ENCODE data around the gene DNAH6.

DNAH6 gene

DNA sequence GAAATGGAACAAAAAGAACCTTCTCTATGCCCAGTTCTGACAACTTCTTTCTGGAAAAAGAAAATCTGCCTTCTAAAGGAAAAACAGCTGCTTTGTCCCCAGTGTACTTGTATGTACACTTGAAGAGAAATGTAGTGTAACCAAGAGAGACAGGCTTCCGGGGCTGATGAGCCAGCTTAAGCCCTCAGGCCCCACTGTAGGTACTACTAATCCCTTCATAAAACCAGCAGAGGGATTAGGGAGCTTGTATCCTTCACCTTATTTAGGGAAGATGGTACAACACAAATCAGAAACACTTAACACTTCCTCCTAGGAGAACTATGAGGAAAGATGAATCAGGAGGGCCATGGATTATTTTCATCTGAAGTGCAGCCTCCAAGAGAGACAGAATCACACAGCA lies 38.4 kb upstream of the DNAH6 start:
- TF ChIP-seq, protein P1, sequence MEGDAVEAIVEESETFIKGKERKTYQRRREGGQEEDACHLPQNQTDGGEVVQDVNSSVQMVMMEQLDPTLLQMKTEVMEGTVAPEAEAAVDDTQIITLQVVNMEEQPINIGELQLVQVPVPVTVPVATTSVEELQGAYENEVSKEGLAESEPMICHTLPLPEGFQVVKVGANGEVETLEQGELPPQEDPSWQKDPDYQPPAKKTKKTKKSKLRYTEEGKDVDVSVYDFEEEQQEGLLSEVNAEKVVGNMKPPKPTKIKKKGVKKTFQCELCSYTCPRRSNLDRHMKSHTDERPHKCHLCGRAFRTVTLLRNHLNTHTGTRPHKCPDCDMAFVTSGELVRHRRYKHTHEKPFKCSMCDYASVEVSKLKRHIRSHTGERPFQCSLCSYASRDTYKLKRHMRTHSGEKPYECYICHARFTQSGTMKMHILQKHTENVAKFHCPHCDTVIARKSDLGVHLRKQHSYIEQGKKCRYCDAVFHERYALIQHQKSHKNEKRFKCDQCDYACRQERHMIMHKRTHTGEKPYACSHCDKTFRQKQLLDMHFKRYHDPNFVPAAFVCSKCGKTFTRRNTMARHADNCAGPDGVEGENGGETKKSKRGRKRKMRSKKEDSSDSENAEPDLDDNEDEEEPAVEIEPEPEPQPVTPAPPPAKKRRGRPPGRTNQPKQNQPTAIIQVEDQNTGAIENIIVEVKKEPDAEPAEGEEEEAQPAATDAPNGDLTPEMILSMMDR (IDR thresholded peaks at IDR 0.05; ENCODE audit: insufficient read depth, low read length, missing control alignments) = no peak
- no peak for DNase-seq (ENCODE audit: low read depth, low spot score)
- no peak overlapping the region for H3K4me3 ChIP-seq (ENCODE audit: low read depth, low read length)
- ChIA-PET CTCF (no interaction called here), POLR2A (no interaction called here)

DNA sequence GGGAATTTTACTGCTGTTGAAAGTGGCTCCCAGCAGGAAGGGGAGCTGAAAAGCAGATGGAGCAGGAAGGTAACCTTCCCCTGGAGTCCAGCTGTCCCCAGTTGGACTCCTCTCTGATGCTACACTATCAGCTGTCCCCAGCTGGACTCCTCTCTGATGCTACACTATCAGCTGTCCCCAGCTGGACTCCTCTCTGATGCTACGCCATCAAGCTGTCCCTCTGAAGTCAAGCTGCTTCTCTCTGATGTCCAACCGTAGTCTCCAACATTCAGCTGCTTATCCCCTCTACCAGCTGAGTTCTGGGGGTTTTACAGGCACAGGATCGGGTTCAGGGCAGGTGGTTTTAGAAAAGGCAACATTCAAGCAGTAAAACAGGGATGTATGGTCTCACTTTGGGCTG lies 37.4 kb upstream of the DNAH6 start:
- TF ChIP-seq, protein P1 (IDR thresholded peaks at IDR 0.05; ENCODE audit: insufficient read depth, low read length, missing control alignments) = no peak
- H3K4me3 ChIP-seq (ENCODE audit: low read depth, low read length) = no peak overlapping the region
- CTCF ChIA-PET = no interaction called here
- DNase-seq (ENCODE audit: low read depth, low spot score) = no peak
- POLR2A ChIA-PET = no interaction called here

DNA sequence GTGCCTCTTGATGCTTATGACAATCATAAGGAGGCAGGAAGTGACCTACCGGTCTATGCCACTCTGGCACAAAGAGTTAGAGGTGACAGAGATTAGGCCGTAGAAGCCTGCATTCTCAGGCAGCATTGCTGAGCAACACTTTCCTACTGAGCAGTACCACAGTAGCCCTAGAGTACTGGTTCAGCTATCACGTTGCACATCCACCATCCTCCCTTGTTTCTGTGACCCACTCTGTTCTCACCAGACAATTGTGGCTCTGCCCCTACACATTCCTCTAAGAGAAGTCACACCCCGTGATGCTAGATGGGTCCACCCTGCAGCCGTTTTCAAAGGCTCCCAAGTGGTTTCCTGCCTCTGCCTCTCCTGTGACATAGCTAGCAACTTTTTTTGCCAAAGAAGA lies 34.6 kb upstream of the DNAH6 start:
- TF ChIP-seq, protein P1 (IDR thresholded peaks at IDR 0.05; ENCODE audit: insufficient read depth, low read length, missing control alignments) = no peak
- no peak overlapping the region for H3K4me3 ChIP-seq (ENCODE audit: low read depth, low read length)
- no peak for DNase-seq (ENCODE audit: low read depth, low spot score)
- ChIA-PET CTCF (interaction anchor here (1.5 kb wide), 1 partner anchor 20 kb away, joined by 3 read pairs; no protein-coding TSS in a partner anchor), POLR2A (no interaction called here)

DNA sequence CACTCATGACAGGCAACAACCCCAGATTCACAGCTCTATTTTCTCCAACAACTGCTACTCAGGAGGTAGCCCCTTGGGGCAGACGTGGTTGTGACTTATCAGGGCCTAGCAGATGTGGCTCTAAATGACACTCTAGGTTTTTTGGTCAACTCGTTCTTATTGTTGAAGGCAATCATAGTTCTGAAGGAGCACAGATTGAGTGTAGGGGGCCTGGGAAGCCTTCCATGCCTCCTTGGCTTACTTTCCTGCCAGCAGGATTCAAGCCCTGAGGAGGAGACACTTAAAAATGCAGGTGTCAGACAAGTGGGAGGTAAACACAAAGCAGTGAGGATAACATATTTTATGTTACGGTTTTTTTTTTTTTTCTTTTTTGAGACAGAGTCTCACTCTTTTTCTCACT lies 33.7 kb upstream of the DNAH6 start:
- TF ChIP-seq, protein P1 (IDR thresholded peaks at IDR 0.05; ENCODE audit: insufficient read depth, low read length, missing control alignments) = no peak
- H3K4me3 ChIP-seq (ENCODE audit: low read depth, low read length) = no peak overlapping the region
- CTCF ChIA-PET = interaction anchor here (1.5 kb wide), 2 partner anchors 21 to 444 kb away, joined by 3 read pairs; no protein-coding TSS in a partner anchor
- POLR2A ChIA-PET = no interaction called here
- no peak for DNase-seq (ENCODE audit: low read depth, low spot score)

DNA sequence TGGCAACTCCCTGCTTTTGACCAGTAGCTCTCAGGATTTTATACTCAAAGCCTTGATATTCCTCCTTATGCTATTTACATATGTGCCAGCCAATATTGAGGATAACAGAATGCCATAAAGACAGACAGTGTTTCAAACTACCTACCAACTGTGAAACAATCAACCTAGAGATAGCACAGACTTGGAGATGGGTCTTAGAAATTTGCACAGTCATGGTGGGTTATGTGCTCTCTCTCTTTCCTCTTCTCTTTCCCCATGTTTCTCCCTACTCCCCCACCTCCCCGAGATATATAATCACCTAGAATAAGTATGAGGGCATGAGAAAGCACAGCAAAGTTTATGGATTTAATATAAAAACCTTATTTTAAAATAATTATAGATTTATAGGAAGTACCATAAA lies 33.0 kb upstream of the DNAH6 start:
- POLR2A ChIA-PET = no interaction called here

DNA sequence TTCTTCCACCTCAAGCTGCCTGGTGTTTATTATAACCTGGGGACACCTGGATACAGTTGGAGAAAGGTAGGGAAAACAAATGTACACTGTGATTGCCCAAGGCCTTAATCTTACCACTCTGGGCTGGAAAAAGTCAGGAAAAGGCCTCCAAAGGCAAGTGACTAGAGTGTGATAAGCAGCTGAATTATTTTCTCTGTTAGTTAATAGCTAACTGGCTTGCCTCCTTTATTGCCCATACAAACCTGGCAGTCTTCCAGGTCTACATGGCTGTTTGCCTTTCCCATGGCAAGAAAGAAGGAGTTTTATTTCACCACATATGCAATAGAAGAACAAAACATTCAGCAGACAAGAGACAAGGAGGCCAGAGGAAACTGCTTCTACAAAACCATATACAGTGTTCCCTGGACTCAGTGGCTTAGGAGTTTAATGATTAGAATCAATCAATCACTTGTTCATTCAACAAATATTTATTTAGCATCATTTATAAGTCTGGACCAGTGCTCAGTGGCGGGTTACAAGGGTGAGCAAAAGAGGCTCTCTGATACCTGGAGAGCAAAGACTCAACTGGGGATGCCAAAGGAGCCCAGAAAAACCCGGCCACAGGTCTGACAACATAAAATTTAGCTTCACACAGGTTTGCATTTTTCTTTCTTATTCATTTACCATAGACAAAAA lies 29.7 kb upstream of the DNAH6 start:
- H3K4me3 ChIP-seq (ENCODE audit: low read depth, low read length) = no peak overlapping the region
- no peak for DNase-seq (ENCODE audit: low read depth, low spot score)
- POLR2A ChIA-PET = no interaction called here
- CTCF ChIA-PET = interaction anchor here (1.0 to 2.9 kb wide), 3 partner anchors 11 to 439 kb away, joined by 3 to 10 read pairs (median 3); no protein-coding TSS in a partner anchor
- TF ChIP-seq, protein P1 (IDR thresholded peaks at IDR 0.05; ENCODE audit: insufficient read depth, low read length, missing control alignments) = no peak

More for the DNA sequence above, 33.0 kb upstream of the DNAH6 start:
- TF ChIP-seq, protein P1 (IDR thresholded peaks at IDR 0.05; ENCODE audit: insufficient read depth, low read length, missing control alignments) = no peak
- DNase-seq (ENCODE audit: low read depth, low spot score) = no peak
- CTCF ChIA-PET = interaction anchor here (0.8 to 1.6 kb wide), 3 partner anchors 9 to 443 kb away, joined by 3 to 5 read pairs (median 3); no protein-coding TSS in a partner anchor
- no peak overlapping the region for H3K4me3 ChIP-seq (ENCODE audit: low read depth, low read length)

All from AG04449 (cell line).